ENCODE measurements around the gene OR51B4. TPM values are rescaled to one million over a fixed set of nuclear protein-coding genes. Genes with fewer than 3 reads are reported as not detected.
"Not testable (repeated sequence)": the region's sequence is repeated elsewhere in the genome, so short reads cannot be mapped to it uniquely, and the experiment has no call there.

OR51B4 gene
- not detected for total RNA-seq

- DNase-seq (ENCODE audit: low spot score) (no peak), ATAC-seq (no peak)
Observed at GRCh38 chr11:5301846-5302245, at the start of gene OR51B4. Gene OR51B4, minus strand, starts transcription at chr11:5301946. Its CDS starts 0 bp downstream, at chr11:5301946.

GRCh38 chr11:5351208-5351607 is 49.5 kb upstream of the OR51B4 start, which contains the start of gene OR51B6:
Gene OR51B6, plus strand, starts transcription at chr11:5351508. Its CDS starts 0 bp downstream, at chr11:5351508.
- ATAC-seq, result no peak
- no peak for DNase-seq (ENCODE audit: low spot score)

- DNase-seq (ENCODE audit: low spot score) (no peak), ATAC-seq (no peak)
Observed at GRCh38 chr11:5349550-5349949, 47.8 kb upstream of the OR51B4 start.

GRCh38 chr11:5348551-5349194 is 46.9 kb upstream of the OR51B4 start:
- ATAC-seq (no peak), DNase-seq (ENCODE audit: low spot score) (no peak)

GRCh38 chr11:5345831-5346230 is 44.1 kb upstream of the OR51B4 start:
- ATAC-seq, result no peak

GRCh38 chr11:5343474-5344335 is 42.0 kb upstream of the OR51B4 start, which contains the start of gene OR51B5:
Gene OR51B5, minus strand, starts transcription at chr11:5343524. Its CDS starts 0 bp downstream, at chr11:5343524.
- DNase-seq (ENCODE audit: low spot score) (no peak), ATAC-seq (no peak)

More at GRCh38 chr11:5345831-5346230, 44.1 kb upstream of the OR51B4 start:
- DNase-seq (ENCODE audit: low spot score), result no peak

- DNase-seq (ENCODE audit: low spot score) (no peak), ATAC-seq (no peak)
Observed at GRCh38 chr11:5339771-5340322, 38.1 kb upstream of the OR51B4 start.

- not testable (repeated sequence) for DNase-seq (ENCODE audit: low spot score); ATAC-seq
Observed at GRCh38 chr11:5337253-5337652, 35.5 kb upstream of the OR51B4 start.

GRCh38 chr11:5336331-5336730 is 34.6 kb upstream of the OR51B4 start:
- ATAC-seq (no peak), DNase-seq (ENCODE audit: low spot score) (no peak)

- no peak for DNase-seq (ENCODE audit: low spot score)
- ATAC-seq, result no peak
Observed at GRCh38 chr11:5335170-5335569, 33.4 kb upstream of the OR51B4 start.

GRCh38 chr11:5324197-5324596 is 22.5 kb upstream of the OR51B4 start, which contains the start of gene OR51B2:
Gene OR51B2, minus strand, starts transcription at chr11:5324297. Its CDS starts 0 bp downstream, at chr11:5324297.
- ATAC-seq, result no peak
- no peak for DNase-seq (ENCODE audit: low spot score)

GRCh38 chr11:5317292-5317691 is 15.5 kb upstream of the OR51B4 start:
- no peak for DNase-seq (ENCODE audit: low spot score)
- ATAC-seq, result no peak

- ATAC-seq; DNase-seq (ENCODE audit: low spot score): not testable (repeated sequence)
Observed at GRCh38 chr11:5313326-5314023, 11.7 kb upstream of the OR51B4 start.

- no peak for DNase-seq (ENCODE audit: low spot score)
- no peak for ATAC-seq
Observed at GRCh38 chr11:5310423-5310822, 8.7 kb upstream of the OR51B4 start.

GRCh38 chr11:5307256-5308019 is 5.7 kb upstream of the OR51B4 start:
- DNase-seq (ENCODE audit: low spot score) (no peak), ATAC-seq (no peak)

GRCh38 chr11:5304046-5304445 is 2.3 kb upstream of the OR51B4 start:
- DNase-seq (ENCODE audit: low spot score) (no peak), ATAC-seq (no peak)

- ATAC-seq, result no peak
Observed at GRCh38 chr11:5303626-5304025, 1.9 kb upstream of the OR51B4 start.

GRCh38 chr11:5300251-5300650 is 1.5 kb downstream of the OR51B4 start:
- DNase-seq (ENCODE audit: low spot score) (no peak), ATAC-seq (no peak)

More at GRCh38 chr11:5303626-5304025, 1.9 kb upstream of the OR51B4 start:
- no peak for DNase-seq (ENCODE audit: low spot score)

- no peak for DNase-seq (ENCODE audit: low spot score)
Observed at GRCh38 chr11:5298451-5298850, 3.3 kb downstream of the OR51B4 start.

GRCh38 chr11:5297721-5298323 is 3.9 kb downstream of the OR51B4 start:
- DNase-seq (ENCODE audit: low spot score) (no peak), ATAC-seq (no peak)

More at GRCh38 chr11:5298451-5298850, 3.3 kb downstream of the OR51B4 start:
- no peak for ATAC-seq
